IMR-90 (cell line): Measurements from ENCODE around the gene CSTA. TPM values are rescaled to one million over a fixed set of nuclear protein-coding genes. Genes with fewer than 3 reads are reported as not detected.

Experiments
- ATAC-seq: fragments of 200-7000 bp; cut with Tn5 transposase; 2 replicates; pipeline ENCODE4 v1.9.1; 2020; ENCODE audit warnings: low read depth, mild to moderate bottlenecking, moderate library complexity
- BruUV-seq: library from RNA; stranded (reverse); fragments of 400-500 nt; replicated peaks from 2 replicates; lab custom pipeline; 2021; lab: Mats Ljungman, UMichigan
- CTCF ChIA-PET: fragments of 300-600 bp; formaldehyde crosslinking; extraction: SDS; loops from one replicate; lab custom pipeline; 2021; ENCODE audit warnings: antibody characterized with exemption; lab: Yijun Ruan, JAX
- POLR2A ChIA-PET: fragments of 300-600 bp; sonication (Branson Sonifier 250); formaldehyde crosslinking; loops from one replicate; lab custom pipeline; 2022; ENCODE audit warnings: antibody characterized with exemption; ENCODE audit not compliant: unreplicated experiment; lab: Charles Lee
- DNase-seq: peaks from one replicate; pipeline ENCODE4 v3.0.0; 2013
- H2AFZ ChIP-seq: replicated peaks from 2 replicates; pipeline ENCODE3; 2013; ENCODE audit warnings: low read length, mild to moderate bottlenecking; ENCODE audit not compliant: poor library complexity
- H2AK5ac ChIP-seq: 2 replicates; pipeline ENCODE4 v1.6.1; 2013; ENCODE audit warnings: low read depth, low read length, inconsistent platforms
- H2AK9ac ChIP-seq: replicated peaks from 2 replicates; pipeline ENCODE3; 2013; ENCODE audit warnings: mild to moderate bottlenecking, low read depth, low read length, moderate library complexity; ENCODE audit not compliant: poor library complexity
- H2BK120ac ChIP-seq: 2 replicates; pipeline ENCODE4 v1.6.1; 2013; ENCODE audit warnings: low read depth, low read length, inconsistent platforms
- H2BK15ac ChIP-seq: 3 replicates; pipeline ENCODE4 v1.6.1; 2013; ENCODE audit warnings: low read depth, low read length, inconsistent platforms
- H2BK20ac ChIP-seq: 2 replicates; pipeline ENCODE4 v1.6.1; 2013; ENCODE audit warnings: low read depth, mild to moderate bottlenecking, inconsistent platforms, low read length, moderate library complexity
- H2BK5ac ChIP-seq: 2 replicates; pipeline ENCODE4 v1.6.1; 2013; ENCODE audit warnings: mild to moderate bottlenecking, low read depth, low read length, inconsistent platforms; ENCODE audit not compliant: poor library complexity, severe bottlenecking
- H3K14ac ChIP-seq: replicated peaks from 2 replicates; pipeline ENCODE4 v1.6.1; 2013; ENCODE audit warnings: low read depth, low read length, inconsistent platforms
- H3K18ac ChIP-seq: 2 replicates; pipeline ENCODE4 v1.6.1; 2013; ENCODE audit warnings: low read depth, low read length, control low read depth
- H3K23ac ChIP-seq: 2 replicates; pipeline ENCODE4 v1.6.1; 2013; ENCODE audit warnings: low read depth, low read length, inconsistent platforms
- H3K27ac ChIP-seq: 2 replicates; pipeline ENCODE4 v1.5.1; 2013; ENCODE audit warnings: mild to moderate bottlenecking, control low read depth, low read length; ENCODE audit not compliant: insufficient read depth
- H3K27me3 ChIP-seq: 2 replicates; pipeline ENCODE4 v1.6.1; 2013; ENCODE audit warnings: low read length; ENCODE audit not compliant: control insufficient read depth, insufficient read depth
- H3K36me3 ChIP-seq: 2 replicates; pipeline ENCODE4 v1.6.1; 2013; ENCODE audit warnings: low read length, mixed read lengths; ENCODE audit not compliant: control insufficient read depth, insufficient read depth
- H3K4ac ChIP-seq: 2 replicates; pipeline ENCODE4 v1.6.1; 2013; ENCODE audit warnings: low read depth, low read length, inconsistent platforms
- H3K4me1 ChIP-seq: 2 replicates; pipeline ENCODE4 v1.6.1; 2013; ENCODE audit warnings: low read length, mixed read lengths; ENCODE audit not compliant: control insufficient read depth, insufficient read depth
- H3K4me2 ChIP-seq: 2 replicates; pipeline ENCODE4 v1.6.1; 2013; ENCODE audit warnings: low read depth, mild to moderate bottlenecking, control low read depth, low read length, moderate library complexity
- H3K4me3 ChIP-seq: 2 replicates; pipeline ENCODE4 v1.5.1; 2013; ENCODE audit warnings: low read depth, mild to moderate bottlenecking, control low read depth, low read length, moderate library complexity; ENCODE audit not compliant: insufficient read depth
- H3K56ac ChIP-seq: 2 replicates; pipeline ENCODE4 v1.6.1; 2013; ENCODE audit warnings: low read length, inconsistent platforms; ENCODE audit not compliant: insufficient read depth; ENCODE audit errors: extremely low read depth
- H3K79me1 ChIP-seq, 2 experiments: 2 replicates each; pipeline ENCODE4 v1.6.1; 2013; ENCODE audit warnings: low read length in 2 of 2, inconsistent platforms in 1 of 2, low read depth in 1 of 2
- H3K9ac ChIP-seq: 2 replicates; pipeline ENCODE4 v1.6.1; 2013; ENCODE audit warnings: low read depth, low read length, control low read depth
- H3K9me1 ChIP-seq: 2 replicates; pipeline ENCODE4 v1.6.1; 2013; ENCODE audit warnings: low read length, inconsistent platforms; ENCODE audit not compliant: insufficient read depth
- H3K9me3 ChIP-seq: 2 replicates; pipeline ENCODE4 v1.6.1; 2013; ENCODE audit warnings: low read length; ENCODE audit not compliant: control insufficient read depth, insufficient read depth
- H4K20me1 ChIP-seq: 2 replicates; pipeline ENCODE4 v1.6.1; 2013; ENCODE audit warnings: low read length, inconsistent platforms; ENCODE audit not compliant: insufficient read depth
- H4K5ac ChIP-seq: 2 replicates; pipeline ENCODE4 v1.6.1; 2013; ENCODE audit warnings: mild to moderate bottlenecking, low read depth, low read length, control low read depth
- H4K8ac ChIP-seq, 2 experiments: 2 replicates each; pipeline ENCODE4 v1.6.1; 2013; ENCODE audit warnings: low read depth in 2 of 2, low read length in 2 of 2, control low read depth in 1 of 2, inconsistent platforms in 1 of 2
- H4K91ac ChIP-seq: 2 replicates; pipeline ENCODE4 v1.6.1; 2013; ENCODE audit warnings: low read depth, low read length, inconsistent platforms; ENCODE audit not compliant: insufficient read depth
- CHD1 ChIP-seq: IDR thresholded peaks from 2 replicates; pipeline ENCODE4 v1.6.1; 2012; ENCODE audit warnings: low read depth, low read length, improper control_type of control experiment
- NFE2L2 ChIP-seq: fragments of 150-350 bp; IDR thresholded peaks from 2 replicates; pipeline ENCODE4 v1.6.1; 2016; ENCODE audit warnings: low read depth, mild to moderate bottlenecking, low read length
- POLR2A ChIP-seq: IDR thresholded peaks from 2 replicates; pipeline ENCODE4 v1.6.1; 2012; ENCODE audit warnings: mild to moderate bottlenecking, low read depth, low read length
- RAD21 ChIP-seq: IDR thresholded peaks from 2 replicates; pipeline ENCODE4 v1.6.1; 2012; ENCODE audit warnings: low read length, improper control_type of control experiment
- RCOR1 ChIP-seq: IDR thresholded peaks from 2 replicates; pipeline ENCODE4 v1.6.1; 2012; ENCODE audit warnings: mild to moderate bottlenecking, low read length, improper control_type of control experiment; ENCODE audit not compliant: insufficient replicate concordance
- RFX5 ChIP-seq: IDR thresholded peaks from 2 replicates; pipeline ENCODE4 v1.8.0; 2012; ENCODE audit warnings: low read depth, mild to moderate bottlenecking, low read length, moderate library complexity
- WGBS, 2 experiments: methylation state at CpG; one replicate each; pipeline versions ENCODE4 v1.1.5 to v1.1.7; 2013; ENCODE audit warnings: missing lambda C conversion rate in 2 of 2; ENCODE audit not compliant: insufficient read length in 1 of 2; ENCODE audit errors: extremely low coverage in 2 of 2; 5-methylcytosine and 5-hydroxymethylcytosine counted together
- dilution Hi-C: fragments of 300-500 bp; cut with HindIII; formaldehyde crosslinking; loops from one replicate; pipeline ENCODE4 v1.14.3; 2018; ENCODE audit warnings: low sequenced_read_pairs; ENCODE audit not compliant: unreplicated experiment
- in situ Hi-C: fragments of 300-500 bp; cut with MboI; formaldehyde crosslinking; loops from 3 replicates; pipeline ENCODE4 v1.14.3; 2019; ENCODE audit warnings: low sequenced_read_pairs, inconsistent platforms, mixed read lengths
- intact Hi-C: fragments of 100-400 bp; cut with micrococcal nuclease; formaldehyde crosslinking; loops from 2 replicates; pipeline ENCODE4 v1.10.0; 2022
- polyA plus RNA-seq, 3 experiments: library from polyadenylated mRNA; depleted of rRNA; stranded (reverse); fragments of >200 nt; gene quantifications; 2 replicates each; pipeline ENCODE4 v1.2.3, GENCODE V29; 2012; ENCODE audit warnings: low replicate concordance in 1 of 3
- total RNA-seq: library from RNA; depleted of rRNA; stranded (reverse); fragments of >200 nt; gene quantifications from 2 replicates; pipeline ENCODE4 v1.2.3, GENCODE V29; 2012
- TF ChIP-seq, protein P1 (sequence below): fragments of 150-350 bp; IDR thresholded peaks from 2 replicates; pipeline ENCODE4 v1.6.1; 2016; ENCODE audit warnings: low read depth, mild to moderate bottlenecking, low read length, moderate library complexity, borderline replicate concordance

The CSTA gene
- total and polyA plus RNA-seq, 2 of the 4 experiments (the other 2 are of a cell fraction), result 0.17 TPM; not detected in 1

DNA sequence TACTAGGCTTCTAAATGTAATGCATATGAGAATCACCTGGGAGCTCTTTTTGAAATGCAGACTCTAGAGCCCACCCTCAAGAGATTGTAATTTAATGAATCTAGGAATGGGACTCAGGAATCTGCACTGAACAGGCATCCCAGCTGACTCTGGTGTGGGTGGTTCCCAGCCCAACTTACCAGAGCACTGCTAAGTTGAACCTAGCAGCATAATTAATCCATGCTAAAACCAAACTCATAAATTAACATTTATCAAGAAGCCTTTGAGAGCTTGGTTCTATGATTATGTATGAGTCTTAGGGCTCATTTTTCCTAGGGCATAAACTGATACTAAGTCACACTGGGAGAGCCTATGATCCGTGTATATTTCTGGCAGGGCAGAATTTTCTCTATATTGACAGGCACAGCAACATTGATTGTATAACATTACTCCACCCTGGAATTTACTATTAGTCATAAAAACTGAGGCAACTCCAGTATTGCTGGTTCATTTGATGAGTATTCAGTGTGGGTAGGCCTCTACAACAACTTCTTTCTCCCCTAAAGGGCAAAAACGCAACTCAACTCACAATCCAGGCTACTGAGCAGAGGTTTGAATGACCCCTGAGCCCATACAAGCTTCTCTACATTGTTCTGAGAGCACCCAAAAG, 10.7 kb upstream of the CSTA start:
- ChIA-PET POLR2A (no interaction called here), CTCF (no interaction called here)
- Histone ChIP-seq H3K4me1 (no peaks in the 10 kb centered on the region), H3K36me3 (no peaks in the 10 kb centered on the region), H3K14ac (no peak overlapping the region), H3K4ac (no peak overlapping the region), H3K4me2 (no peak overlapping the region), H4K20me1 (no peaks in the 10 kb centered on the region), H3K9ac (no peak overlapping the region), H3K18ac (no peak overlapping the region), H3K9me3 (no peaks in the 10 kb centered on the region), H2BK20ac (no peak overlapping the region), H2AK9ac (no peak overlapping the region), H3K27me3 (no peaks in the 10 kb centered on the region; the same call in 1 of the 2 replicates), H2BK120ac (no peak overlapping the region), H3K56ac (no peak overlapping the region), H3K23ac (no peak overlapping the region), H2BK5ac (no peak overlapping the region), H3K27ac (no peak overlapping the region), H3K79me1 (no peaks in the 10 kb centered on the region), H3K9me1 (no peaks in the 10 kb centered on the region), H4K5ac (no peak overlapping the region), H2BK15ac (no peak overlapping the region), H4K91ac (no peak overlapping the region), H4K8ac (no peak overlapping the region), H2AK5ac (no peak overlapping the region), H3K4me3 (no peak overlapping the region), H2AFZ (no peak overlapping the region)
- in situ Hi-C loops, result no loop called here
- TF ChIP-seq RAD21, result no peak
- no peak for TF ChIP-seq RFX5
- no peak for TF ChIP-seq CHD1
- TF ChIP-seq, protein P1, sequence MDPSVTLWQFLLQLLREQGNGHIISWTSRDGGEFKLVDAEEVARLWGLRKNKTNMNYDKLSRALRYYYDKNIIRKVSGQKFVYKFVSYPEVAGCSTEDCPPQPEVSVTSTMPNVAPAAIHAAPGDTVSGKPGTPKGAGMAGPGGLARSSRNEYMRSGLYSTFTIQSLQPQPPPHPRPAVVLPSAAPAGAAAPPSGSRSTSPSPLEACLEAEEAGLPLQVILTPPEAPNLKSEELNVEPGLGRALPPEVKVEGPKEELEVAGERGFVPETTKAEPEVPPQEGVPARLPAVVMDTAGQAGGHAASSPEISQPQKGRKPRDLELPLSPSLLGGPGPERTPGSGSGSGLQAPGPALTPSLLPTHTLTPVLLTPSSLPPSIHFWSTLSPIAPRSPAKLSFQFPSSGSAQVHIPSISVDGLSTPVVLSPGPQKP, result no peak
- TF ChIP-seq POLR2A, result no peak
- TF ChIP-seq NFE2L2, result no peak
- no peak for TF ChIP-seq RCOR1
- peak; percentile 35 for ATAC-seq
- no TSS peak for BruUV-seq
- peak; percentile 7 for DNase-seq
- intact Hi-C loops, result no loop called here
- WGBS, 2 experiments, result no CpG with 5 or more reads among the region's 2 CpGs
- dilution Hi-C loops, result no loop called here
